ENCODE measurements around the gene GPHN. TPM values are rescaled to one million over a fixed set of nuclear protein-coding genes. Genes with fewer than 3 reads are reported as not detected.

The GPHN gene
- polyA plus RNA-seq, 2 of the 4 experiments (the other 2 are of a cell fraction) = 12.7 to 15.5 TPM

DNA sequence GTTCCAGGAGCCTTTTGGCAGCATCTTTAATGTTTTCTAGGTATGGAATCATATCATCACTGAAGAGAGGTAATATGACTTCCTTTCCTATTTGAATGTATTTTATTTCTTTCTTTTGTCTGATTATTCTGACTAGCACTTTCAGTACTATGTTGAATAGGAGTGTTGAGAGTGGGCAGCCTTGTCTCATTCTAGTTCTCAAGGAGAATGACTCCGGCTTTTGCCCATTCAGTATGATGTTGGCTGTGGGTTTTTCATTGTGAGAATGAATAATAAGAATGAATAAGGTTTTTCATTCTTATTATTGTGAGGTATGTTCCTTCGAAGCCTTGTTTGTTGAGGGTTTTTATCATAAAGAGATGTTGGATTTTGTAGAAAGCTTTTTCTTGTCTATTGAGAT is 98.9 kb downstream of the GPHN start:
- Histone ChIP-seq H3K27ac (no peak overlapping the region), H3K4me2 (no peak overlapping the region), H3K4me1 (no peaks in the 10 kb centered on the region; the same call in 2 of the 3 replicates), H3K9me3 (peaks cover 5% of the 10 kb centered on the region; the same call in 2 of the 3 replicates), H3K4me3 (no peak overlapping the region)
- ChIA-PET POLR2A (no interaction called here), CTCF (no interaction called here)
- WGBS (ENCODE audit: missing lambda C conversion rate) = 84% methylated on average over 2 of the region's 2 CpGs
- TF ChIP-seq CBX8 (IDR thresholded peaks at IDR 0.05) = no peak
- DNase-seq (ENCODE audit: low read depth in 1 of 2, low spot score in 1 of 2) (no peak), ATAC-seq (no peak), FAIRE-seq (no peak)

DNA sequence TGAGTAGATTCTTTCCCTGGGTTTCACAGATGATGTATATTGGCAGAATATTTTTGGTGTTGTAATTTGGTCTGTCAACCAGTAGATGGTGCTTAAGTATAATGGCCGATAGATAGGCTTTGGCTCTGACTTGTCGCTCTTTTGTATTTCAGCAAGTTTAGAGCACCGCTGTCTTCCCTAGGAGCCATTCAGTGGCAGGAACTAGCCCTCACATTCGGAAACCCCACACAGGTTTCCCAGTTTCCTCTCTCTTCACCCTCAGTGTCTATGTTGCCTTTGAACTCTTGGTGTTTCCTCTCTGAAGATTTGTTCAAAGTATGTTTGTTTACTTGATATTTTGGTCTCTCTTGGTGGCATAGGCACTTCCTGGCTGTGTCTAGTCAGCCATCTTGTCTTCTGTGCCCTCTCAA is 102.2 kb downstream of the GPHN start:
- DNase-seq (ENCODE audit: low read depth in 1 of 2, low spot score in 1 of 2) = peak in 1 of 2 experiments; percentile 20
- TF ChIP-seq SMC3 (IDR thresholded peaks at IDR 0.05) (no peak), RAD21 (conservative IDR thresholded peaks at IDR 0.05 in 1 of 2, IDR thresholded peaks at IDR 0.05 in 1 of 2) (peak in 1 of 2 experiments; percentile 32; a peak in 2 of 5 replicates), RNF2 (IDR thresholded peaks at IDR 0.05; ENCODE audit: borderline replicate concordance, low read depth) (no peak), CTCF (IDR thresholded peaks at IDR 0.05) (0 out of 3 replicates have a peak, but pooled peaks have one; percentile 10), E2F6 (IDR thresholded peaks at IDR 0.05; ENCODE audit: borderline replicate concordance, low read depth) (no peak)
- H3K4me1 ChIP-seq = no peaks in the 10 kb centered on the region
- ATAC-seq = no peak
- ChIA-PET POLR2A (no interaction called here), CTCF (no interaction called here)
- no peak overlapping the region for H3K4me3 ChIP-seq
- WGBS (ENCODE audit: missing lambda C conversion rate) = 91% methylated on average over 4 of the region's 4 CpGs
- H3K4me2 ChIP-seq = no peak overlapping the region
- no peak for FAIRE-seq
- H3K27ac ChIP-seq = no peak overlapping the region
- peaks cover 5% of the 10 kb centered on the region; the same call in 2 of the 3 replicates for H3K9me3 ChIP-seq

DNA sequence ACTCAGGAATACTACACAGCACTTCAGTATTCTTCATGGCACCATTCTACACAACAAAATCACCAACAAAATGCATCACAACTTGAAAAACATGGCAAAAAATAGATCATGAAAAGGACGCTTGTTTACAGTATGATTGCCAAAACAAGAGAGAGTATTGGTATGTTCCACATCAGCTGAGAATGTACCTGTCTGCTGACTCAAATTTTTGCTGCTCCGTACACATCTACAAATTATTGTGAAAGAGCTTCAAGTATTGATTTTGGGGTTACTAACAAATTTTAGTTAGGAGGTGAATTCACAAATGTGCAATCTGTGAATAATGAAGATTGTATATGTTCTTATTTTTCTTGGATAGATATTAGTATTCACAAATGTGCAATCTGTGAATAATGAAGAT is 105.4 kb downstream of the GPHN start:
- H3K4me3 ChIP-seq = no peak overlapping the region
- CTCF ChIA-PET = interaction anchor here (1.1 kb wide), 1 partner anchor 11 kb away, joined by 4 read pairs; no protein-coding TSS in a partner anchor
- peaks cover 15% of the 10 kb centered on the region for H3K9me3 ChIP-seq
- ATAC-seq (no peak), FAIRE-seq (no peak), DNase-seq (ENCODE audit: low read depth in 1 of 2, low spot score in 1 of 2) (no peak)
- no peak for TF ChIP-seq JUNB (IDR thresholded peaks at IDR 0.05)
- TF ChIP-seq HMGXB4 (CRISPR knock-in tag; IDR thresholded peaks at IDR 0.05; ENCODE audit: borderline replicate concordance) = no peak
- TF ChIP-seq RAD21 (conservative IDR thresholded peaks at IDR 0.05 in 1 of 2, IDR thresholded peaks at IDR 0.05 in 1 of 2) = no peak
- TF ChIP-seq, protein P1, sequence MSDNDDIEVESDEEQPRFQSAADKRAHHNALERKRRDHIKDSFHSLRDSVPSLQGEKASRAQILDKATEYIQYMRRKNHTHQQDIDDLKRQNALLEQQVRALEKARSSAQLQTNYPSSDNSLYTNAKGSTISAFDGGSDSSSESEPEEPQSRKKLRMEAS (IDR thresholded peaks at IDR 0.05) = no peak
- TF ChIP-seq CHD2 (IDR thresholded peaks at IDR 0.05; ENCODE audit: low read length, partially characterized antibody) = no peak
- no peak for TF ChIP-seq HEYL (CRISPR knock-in tag; IDR thresholded peaks at IDR 0.05)
- TF ChIP-seq FOXS1 (CRISPR knock-in tag; IDR thresholded peaks at IDR 0.05) = no peak
- TF ChIP-seq HDAC2 (IDR thresholded peaks at IDR 0.05) = no peak
- no peak for TF ChIP-seq POLR2A (IDR thresholded peaks at IDR 0.05; ENCODE audit: low read length)
- TF ChIP-seq E2F6 (IDR thresholded peaks at IDR 0.05; ENCODE audit: borderline replicate concordance, low read depth) = no peak
- TF ChIP-seq ZNF302 (CRISPR knock-in tag; IDR thresholded peaks at IDR 0.05) = no peak
- no peak for TF ChIP-seq MAZ (IDR thresholded peaks at IDR 0.05; ENCODE audit: borderline replicate concordance, low read depth, low read length)
- no peak for TF ChIP-seq FOSL2 (IDR thresholded peaks at IDR 0.05)
- no peak for TF ChIP-seq FOSL2 (CRISPR knock-in tag; IDR thresholded peaks at IDR 0.05)
- TF ChIP-seq ESRRA (IDR thresholded peaks at IDR 0.05; ENCODE audit: borderline replicate concordance, low read length) = no peak
- no peak for TF ChIP-seq ZC3H11A (IDR thresholded peaks at IDR 0.05)
- no peak for TF ChIP-seq USF2 (IDR thresholded peaks at IDR 0.05)
- TF ChIP-seq RNF2 (IDR thresholded peaks at IDR 0.05; ENCODE audit: borderline replicate concordance, low read depth) = no peak
- POLR2A ChIA-PET = no interaction called here
- H3K27ac ChIP-seq = no peak overlapping the region
- 82% methylated on average over 2 of the region's 2 CpGs for WGBS (ENCODE audit: missing lambda C conversion rate)
- H3K4me1 ChIP-seq = no peaks in the 10 kb centered on the region
- no peak overlapping the region for H3K4me2 ChIP-seq

Data from A549 (cell line).